HL-60 (cell line): ENCODE data around the gene RPGRIP1.
"Not testable (repeated sequence)": the region's sequence is repeated elsewhere in the genome, so short reads cannot be mapped to it uniquely, and the experiment has no call there.

Source experiments
- GABPA ChIP-seq: IDR thresholded peaks from 2 replicates; pipeline ENCODE4 v1.6.1; 2012; ENCODE audit warnings: low read depth
- POLR2AphosphoS5 ChIP-seq: IDR thresholded peaks from 2 replicates; pipeline ENCODE4 v1.6.1; 2012; ENCODE audit warnings: low read depth
- SPI1 ChIP-seq: IDR thresholded peaks from 2 replicates; pipeline ENCODE4 v1.6.1; 2012; ENCODE audit warnings: low read depth, mild to moderate bottlenecking, borderline replicate concordance
- TF ChIP-seq, protein P1 (sequence below): IDR thresholded peaks from one replicate; pipeline ENCODE4 v1.5.1; 2011; ENCODE audit warnings: low read length, control low read depth, inconsistent platforms; ENCODE audit not compliant: insufficient read depth
- TF ChIP-seq, protein P2 (sequence below): IDR thresholded peaks from 2 replicates; pipeline ENCODE4 v1.6.1; 2012; ENCODE audit warnings: low read depth; ENCODE audit not compliant: insufficient replicate concordance

DNA sequence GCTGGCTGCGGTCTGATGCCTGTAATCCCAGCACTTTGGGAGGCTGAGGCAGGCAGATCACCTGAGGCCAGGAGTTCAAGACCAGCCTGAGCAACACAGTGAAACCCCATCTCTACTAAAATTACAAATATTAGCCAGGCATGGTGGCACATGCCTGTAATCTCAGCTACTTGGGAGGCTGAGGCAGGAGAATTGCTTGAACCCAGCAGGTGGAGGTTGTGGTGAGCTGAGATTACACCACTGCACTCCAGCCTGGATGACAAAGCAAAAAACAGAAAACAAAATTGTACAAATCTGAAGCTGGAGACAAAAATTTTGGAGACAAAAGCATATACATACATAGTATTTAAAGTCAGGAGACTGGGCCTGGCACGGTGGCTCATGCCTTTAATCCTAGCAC is 6.6 kb downstream of the RPGRIP1 start:
- TF ChIP-seq, protein P1, sequence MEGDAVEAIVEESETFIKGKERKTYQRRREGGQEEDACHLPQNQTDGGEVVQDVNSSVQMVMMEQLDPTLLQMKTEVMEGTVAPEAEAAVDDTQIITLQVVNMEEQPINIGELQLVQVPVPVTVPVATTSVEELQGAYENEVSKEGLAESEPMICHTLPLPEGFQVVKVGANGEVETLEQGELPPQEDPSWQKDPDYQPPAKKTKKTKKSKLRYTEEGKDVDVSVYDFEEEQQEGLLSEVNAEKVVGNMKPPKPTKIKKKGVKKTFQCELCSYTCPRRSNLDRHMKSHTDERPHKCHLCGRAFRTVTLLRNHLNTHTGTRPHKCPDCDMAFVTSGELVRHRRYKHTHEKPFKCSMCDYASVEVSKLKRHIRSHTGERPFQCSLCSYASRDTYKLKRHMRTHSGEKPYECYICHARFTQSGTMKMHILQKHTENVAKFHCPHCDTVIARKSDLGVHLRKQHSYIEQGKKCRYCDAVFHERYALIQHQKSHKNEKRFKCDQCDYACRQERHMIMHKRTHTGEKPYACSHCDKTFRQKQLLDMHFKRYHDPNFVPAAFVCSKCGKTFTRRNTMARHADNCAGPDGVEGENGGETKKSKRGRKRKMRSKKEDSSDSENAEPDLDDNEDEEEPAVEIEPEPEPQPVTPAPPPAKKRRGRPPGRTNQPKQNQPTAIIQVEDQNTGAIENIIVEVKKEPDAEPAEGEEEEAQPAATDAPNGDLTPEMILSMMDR: not testable (repeated sequence)
- not testable (repeated sequence) for TF ChIP-seq POLR2AphosphoS5, GABPA, SPI1
- TF ChIP-seq, protein P2, sequence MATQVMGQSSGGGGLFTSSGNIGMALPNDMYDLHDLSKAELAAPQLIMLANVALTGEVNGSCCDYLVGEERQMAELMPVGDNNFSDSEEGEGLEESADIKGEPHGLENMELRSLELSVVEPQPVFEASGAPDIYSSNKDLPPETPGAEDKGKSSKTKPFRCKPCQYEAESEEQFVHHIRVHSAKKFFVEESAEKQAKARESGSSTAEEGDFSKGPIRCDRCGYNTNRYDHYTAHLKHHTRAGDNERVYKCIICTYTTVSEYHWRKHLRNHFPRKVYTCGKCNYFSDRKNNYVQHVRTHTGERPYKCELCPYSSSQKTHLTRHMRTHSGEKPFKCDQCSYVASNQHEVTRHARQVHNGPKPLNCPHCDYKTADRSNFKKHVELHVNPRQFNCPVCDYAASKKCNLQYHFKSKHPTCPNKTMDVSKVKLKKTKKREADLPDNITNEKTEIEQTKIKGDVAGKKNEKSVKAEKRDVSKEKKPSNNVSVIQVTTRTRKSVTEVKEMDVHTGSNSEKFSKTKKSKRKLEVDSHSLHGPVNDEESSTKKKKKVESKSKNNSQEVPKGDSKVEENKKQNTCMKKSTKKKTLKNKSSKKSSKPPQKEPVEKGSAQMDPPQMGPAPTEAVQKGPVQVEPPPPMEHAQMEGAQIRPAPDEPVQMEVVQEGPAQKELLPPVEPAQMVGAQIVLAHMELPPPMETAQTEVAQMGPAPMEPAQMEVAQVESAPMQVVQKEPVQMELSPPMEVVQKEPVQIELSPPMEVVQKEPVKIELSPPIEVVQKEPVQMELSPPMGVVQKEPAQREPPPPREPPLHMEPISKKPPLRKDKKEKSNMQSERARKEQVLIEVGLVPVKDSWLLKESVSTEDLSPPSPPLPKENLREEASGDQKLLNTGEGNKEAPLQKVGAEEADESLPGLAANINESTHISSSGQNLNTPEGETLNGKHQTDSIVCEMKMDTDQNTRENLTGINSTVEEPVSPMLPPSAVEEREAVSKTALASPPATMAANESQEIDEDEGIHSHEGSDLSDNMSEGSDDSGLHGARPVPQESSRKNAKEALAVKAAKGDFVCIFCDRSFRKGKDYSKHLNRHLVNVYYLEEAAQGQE: not testable (repeated sequence)
